K562 (cell line): Measurements from ENCODE around the gene LETM1. TPM values are rescaled to one million over a fixed set of nuclear protein-coding genes. Genes with fewer than 3 reads are reported as not detected.

Experiments
- ATAC-seq: fragments of 200-7000 bp; cut with Tn5 transposase; 3 replicates; pipeline ENCODE4 v1.9.1; 2020; ENCODE audit warnings: moderate library complexity
- BruUV-seq: library from RNA; stranded (reverse); fragments of 400-500 nt; replicated peaks from 2 replicates; lab custom pipeline; 2021; lab: Mats Ljungman, UMichigan
- CTCF ChIA-PET: fragments of 300-600 bp; formaldehyde crosslinking; extraction: SDS; loops from one replicate; lab custom pipeline; 2021; ENCODE audit warnings: low intra/inter-chr PET ratio; lab: Yijun Ruan, JAX
- POLR2A ChIA-PET: fragments of 300-600, 350-650 bp; sonication (Branson Sonifier 250); formaldehyde crosslinking; extraction: SDS; loops from one replicate; lab custom pipeline; 2021; ENCODE audit warnings: antibody characterized with exemption, inconsistent platforms; lab: Yijun Ruan, JAX
- DNase-seq, 4 experiments: peaks; one replicate each; pipeline versions ENCODE4 v3.0.0 to v3.0.0-alpha.2; 2011 to 2018; ENCODE audit warnings: low spot score in 3 of 4, mixed read lengths in 3 of 4; ENCODE audit errors: extremely low read depth in 1 of 4
- FAIRE-seq: peaks from 2 replicates; lab custom pipeline; 2011; peaks lifted over from hg19 to GRCh38; lab: Jason Lieb, UNC
- H2AFZ ChIP-seq: 2 replicates; pipeline ENCODE4 v1.6.0; 2011; ENCODE audit warnings: low read depth, low read length, control low read depth, inconsistent platforms
- H3K27ac ChIP-seq: fragments of 200-600 bp; 3 replicates; pipeline ENCODE4 v1.8.0; 2011; ENCODE audit warnings: low read depth, mild to moderate bottlenecking, control low read depth, inconsistent platforms, low read length, moderate library complexity, mixed read lengths; ENCODE audit errors: extremely low read depth
- H3K27me3 ChIP-seq, 2 experiments: fragments of 300-600 bp in 1 of 2; 2 replicates in 1 of 2; 3 replicates in 1 of 2; pipeline versions ENCODE4 v1.6.0 to v1.8.0; 2011; ENCODE audit warnings: inconsistent platforms in 2 of 2, low read length in 2 of 2, mild to moderate bottlenecking in 1 of 2, mixed read lengths in 1 of 2, moderate library complexity in 1 of 2; ENCODE audit not compliant: control insufficient read depth in 2 of 2, insufficient read depth in 2 of 2
- H3K36me3 ChIP-seq: fragments of 300-600 bp; 3 replicates; pipeline ENCODE4 v1.8.0; 2011; ENCODE audit warnings: mild to moderate bottlenecking, low read length, inconsistent platforms; ENCODE audit not compliant: control insufficient read depth, insufficient read depth
- H3K4me1 ChIP-seq, 2 experiments: fragments of 200-600 bp in 1 of 2; replicated peaks in 1 of 2; 2 replicates in 1 of 2; 3 replicates in 1 of 2; pipeline versions ENCODE4 v1.5.1 to v1.8.0; 2011; ENCODE audit warnings: inconsistent platforms in 2 of 2, low read length in 2 of 2, mild to moderate bottlenecking in 1 of 2, mixed read lengths in 1 of 2, moderate library complexity in 1 of 2; ENCODE audit not compliant: control insufficient read depth in 2 of 2, insufficient read depth in 2 of 2
- H3K4me2 ChIP-seq: 2 replicates; pipeline ENCODE4 v1.6.1; 2011; ENCODE audit warnings: low read length, control low read depth, inconsistent platforms, mixed read lengths; ENCODE audit not compliant: insufficient read depth
- H3K4me3 ChIP-seq: fragments of 200-600 bp; sonication (generic), shearing (Covaris generic); 2 replicates; pipeline ENCODE4 v1.5.1; 2016; ENCODE audit warnings: control low read depth, inconsistent platforms
- H3K79me2 ChIP-seq: fragments of 200-600 bp; 3 replicates; pipeline ENCODE4 v1.8.0; 2011; ENCODE audit warnings: low read length, inconsistent platforms; ENCODE audit not compliant: control insufficient read depth, insufficient read depth
- H3K9ac ChIP-seq, 2 experiments: 2 replicates each; pipeline versions ENCODE4 v1.6.0 to v1.6.1; 2011; ENCODE audit warnings: low read depth in 2 of 2, low read length in 2 of 2, control low read depth in 1 of 2, inconsistent platforms in 1 of 2, mild to moderate bottlenecking in 1 of 2, mixed read lengths in 1 of 2; ENCODE audit not compliant: insufficient read depth in 1 of 2
- H3K9me1 ChIP-seq: one replicate; pipeline ENCODE4 v1.6.0; 2011; ENCODE audit warnings: inconsistent platforms, mild to moderate bottlenecking, low read length, moderate library complexity; ENCODE audit not compliant: control insufficient read depth, insufficient read depth
- H3K9me3 ChIP-seq: replicated peaks from 2 replicates; pipeline ENCODE4 v1.5.1; 2011; ENCODE audit warnings: low read depth, low read length, inconsistent platforms; ENCODE audit not compliant: control insufficient read depth, insufficient read depth
- H4K20me1 ChIP-seq: replicated peaks from 2 replicates; pipeline ENCODE4 v1.6.1; 2011; ENCODE audit warnings: low read length, inconsistent platforms, mixed read lengths; ENCODE audit not compliant: control insufficient read depth, insufficient read depth
- CHCHD3 ChIP-seq: fragments of 250-450 bp; sonication (Bioruptor Pico); IDR thresholded peaks from 2 replicates; pipeline ENCODE4 v2.1.2; 2022; ENCODE audit warnings: mild to moderate bottlenecking
- MXI1 ChIP-seq: IDR thresholded peaks from 2 replicates; pipeline ENCODE4 v1.6.1; 2011; ENCODE audit warnings: low read depth, mild to moderate bottlenecking, improper control_type of control experiment, low read length
- TCF3 ChIP-seq: sonication (generic); formaldehyde crosslinking; IDR thresholded peaks from 2 replicates; pipeline ENCODE4 v1.4.0; 2020; ENCODE audit warnings: mild to moderate bottlenecking, missing genetic modification reagents
- TFAP4 ChIP-seq: sonication (generic); formaldehyde crosslinking; IDR thresholded peaks from 2 replicates; pipeline ENCODE4 v1.8.0; 2022; ENCODE audit warnings: missing genetic modification reagents, mild to moderate bottlenecking, moderate library complexity, borderline replicate concordance
- ZC3H8 ChIP-seq: fragments of 450-650 bp; IDR thresholded peaks from 2 replicates; pipeline ENCODE4 v1.6.1; 2017
- ZNF41 ChIP-seq: fragments of 250-450 bp; sonication (Bioruptor Pico); conservative IDR thresholded peaks from 2 replicates; pipeline ENCODE4 v1.4.0; 2020; ENCODE audit warnings: mild to moderate bottlenecking
- ZNF589 ChIP-seq: fragments of 200-800 bp; sonication (Bioruptor generic); IDR thresholded peaks from 2 replicates; pipeline ENCODE4 v1.6.1; 2016; ENCODE audit warnings: low read depth, missing genetic modification characterization, missing compliant biosample characterization
- WGBS: fragments of 100-300 bp; shearing (Covaris generic); methylation state at CpG from one replicate; pipeline ENCODE4 v1.1.6; 2016; ENCODE audit warnings: low coverage, mixed read lengths; ENCODE audit not compliant: insufficient coverage; ENCODE audit errors: missing lambda C conversion rate; 5-methylcytosine and 5-hydroxymethylcytosine counted together
- in situ Hi-C: fragments of 300-500 bp; cut with MboI; formaldehyde crosslinking; loops from 4 replicates; pipeline ENCODE4 v1.15.0; 2018; ENCODE audit warnings: inconsistent platforms, mixed read lengths
- intact Hi-C: fragments of 100-400 bp; cut with micrococcal nuclease; formaldehyde crosslinking; loops from 2 replicates; pipeline ENCODE4 v1.14.2; 2022
- polyA plus RNA-seq, 8 experiments: library from polyadenylated mRNA; depleted of rRNA in 4 of 8; stranded (reverse) in 5 of 8; unstranded in 3 of 8; fragments of >200 nt; fragmentation: Nextera tagmentation in 2 of 8; fragmentation: Illumina TruSeq in 1 of 8; extraction: Ambion mirVana in 2 of 8; extraction: Trizol in 1 of 8; gene quantifications; 2 replicates each; pipeline versions ENCODE4 v1.2.1 to v1.2.3, GENCODE V29; 2011 to 2014; ENCODE audit warnings: inconsistent platforms in 1 of 8, missing spikeins in 1 of 8
- total RNA-seq, 7 experiments: library from RNA; depleted of rRNA in 6 of 7; stranded (reverse); fragments of >200 nt in 6 of 7; fragmentation: Illumina TruSeq in 2 of 7; extraction: Trizol in 2 of 7; gene quantifications; 2 replicates each; pipeline versions ENCODE4 v1.2.1 to v1.2.3, GENCODE V29; 2011 to 2021; ENCODE audit warnings: low replicate concordance in 1 of 7
- TF ChIP-seq, protein P1 (sequence below): sonication (generic); formaldehyde crosslinking; IDR thresholded peaks from 2 replicates; pipeline ENCODE4 v1.8.0; 2022; ENCODE audit warnings: missing genetic modification reagents, mild to moderate bottlenecking, borderline replicate concordance

Gene LETM1
- total and polyA plus RNA-seq, 9 of the 15 experiments (the other 6 are each of a cell fraction or from before 2014, with no cell fraction given), result 3.9 to 109 (median 35.0) TPM

- H3K4me1 ChIP-seq, result peaks cover 0 to 24% of the 10 kb centered on the region in 2 experiments; a peak in 2 of 5 replicates
- FAIRE-seq, result no peak
- no peaks in the 10 kb centered on the region for H3K79me2 ChIP-seq
- H3K9me3 ChIP-seq, result no peaks in the 10 kb centered on the region
- in situ Hi-C loops, result loop anchor here (5.0 kb wide), 1 partner anchor 72 kb away; no protein-coding TSS in a partner anchor
- H3K9ac ChIP-seq, result no peak overlapping the region; a peak in 1 of 4 replicates
- H3K27ac ChIP-seq, result no peak overlapping the region
- TF ChIP-seq ZNF41, result no peak
- TF ChIP-seq ZC3H8, result no peak
- TF ChIP-seq ZNF589, result no peak
- TF ChIP-seq TCF3 (CRISPR knock-in tag), result no peak
- TF ChIP-seq MXI1, result no peak
- no peak for TF ChIP-seq TFAP4 (CRISPR knock-in tag)
- TF ChIP-seq, protein P1, sequence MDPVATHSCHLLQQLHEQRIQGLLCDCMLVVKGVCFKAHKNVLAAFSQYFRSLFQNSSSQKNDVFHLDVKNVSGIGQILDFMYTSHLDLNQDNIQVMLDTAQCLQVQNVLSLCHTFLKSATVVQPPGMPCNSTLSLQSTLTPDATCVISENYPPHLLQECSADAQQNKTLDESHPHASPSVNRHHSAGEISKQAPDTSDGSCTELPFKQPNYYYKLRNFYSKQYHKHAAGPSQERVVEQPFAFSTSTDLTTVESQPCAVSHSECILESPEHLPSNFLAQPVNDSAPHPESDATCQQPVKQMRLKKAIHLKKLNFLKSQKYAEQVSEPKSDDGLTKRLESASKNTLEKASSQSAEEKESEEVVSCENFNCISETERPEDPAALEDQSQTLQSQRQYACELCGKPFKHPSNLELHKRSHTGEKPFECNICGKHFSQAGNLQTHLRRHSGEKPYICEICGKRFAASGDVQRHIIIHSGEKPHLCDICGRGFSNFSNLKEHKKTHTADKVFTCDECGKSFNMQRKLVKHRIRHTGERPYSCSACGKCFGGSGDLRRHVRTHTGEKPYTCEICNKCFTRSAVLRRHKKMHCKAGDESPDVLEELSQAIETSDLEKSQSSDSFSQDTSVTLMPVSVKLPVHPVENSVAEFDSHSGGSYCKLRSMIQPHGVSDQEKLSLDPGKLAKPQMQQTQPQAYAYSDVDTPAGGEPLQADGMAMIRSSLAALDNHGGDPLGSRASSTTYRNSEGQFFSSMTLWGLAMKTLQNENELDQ, result no peak
- TF ChIP-seq CHCHD3 (CRISPR knock-in tag), result no peak
- TF ChIP-seq, all 486 proteins: peak for 0
- Histone ChIP-seq H4K20me1 (no peaks in the 10 kb centered on the region; the same call in 1 of the 2 replicates), H3K36me3 (peaks cover 70% of the 10 kb centered on the region; the same call in 2 of the 3 replicates), H3K27me3 (no peaks in the 10 kb centered on the region), H3K9me1 (peaks cover 3% of the 10 kb centered on the region), H3K4me2 (no peak overlapping the region), H3K4me3 (no peak overlapping the region), H2AFZ (no peak overlapping the region)
- no TSS peak for BruUV-seq
- intact Hi-C loops, result loop anchor here (5.0 kb wide), 2 partner anchors 83 to 98 kb away; no protein-coding TSS in a partner anchor
- ChIA-PET POLR2A (interaction anchor here (0.6 kb wide), 2 partner anchors 10 to 53 kb away, joined by 3 read pairs; no protein-coding TSS in a partner anchor), CTCF (interaction anchor here (0.7 kb wide), 1 partner anchor 66 kb away, joined by 3 read pairs; no protein-coding TSS in a partner anchor)
- 91% methylated on average over 7 of the region's 8 CpGs for WGBS
- DNase-seq (no peak), ATAC-seq (no peak)
Measured at GRCh38 chr4:1814453-1814852, 41.5 kb downstream of the LETM1 start.
